GM18505 (cell line): ENCODE results near the gene ENOX1.

Experiments used
- ATAC-seq: cut with Tn5 transposase; IDR thresholded peaks from one replicate; pipeline ENCODE4 v1.9.1; 2021; ENCODE audit not compliant: unreplicated experiment
- POLR2A ChIP-seq: IDR thresholded peaks from 4 replicates; pipeline ENCODE4 v1.6.1; 2011; ENCODE audit warnings: borderline replicate concordance; ENCODE audit not compliant: insufficient read depth, insufficient read length; ENCODE audit errors: extremely low read depth

Gene ENOX1

DNA sequence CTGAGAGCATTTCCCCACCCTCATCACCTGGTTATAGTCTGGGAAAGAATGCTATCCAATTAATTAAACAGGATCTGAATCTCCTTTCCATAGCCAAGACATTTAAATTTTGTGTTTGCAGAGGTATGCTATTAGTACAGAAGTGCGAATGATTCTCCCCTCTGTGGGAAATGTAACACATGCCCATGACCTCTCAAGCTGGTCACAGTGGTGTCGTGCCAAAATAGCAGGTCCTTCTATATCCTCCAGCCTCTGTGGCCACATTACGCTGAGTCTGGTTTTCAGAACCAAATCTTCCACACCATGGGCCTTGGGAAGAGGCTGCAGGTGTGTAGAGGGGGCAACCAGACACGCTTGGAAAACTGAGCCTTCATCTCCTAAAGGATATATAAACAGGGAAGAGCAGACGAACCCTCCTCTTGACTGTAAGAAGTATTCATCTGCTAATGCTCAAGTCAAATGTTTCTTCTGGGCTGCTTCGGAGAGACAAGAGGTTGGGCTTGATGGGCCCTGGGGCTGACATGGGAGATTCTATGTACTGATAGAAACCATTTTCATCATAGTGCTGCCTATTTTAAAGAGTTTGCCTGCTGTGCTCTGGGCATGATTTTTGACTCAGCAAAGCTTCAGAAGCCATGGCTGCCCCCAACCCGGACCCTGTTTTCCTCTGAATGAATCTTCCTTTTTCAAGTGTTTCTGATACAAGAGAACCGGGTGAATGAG is 565.7 kb downstream of the ENOX1 start:
- TF ChIP-seq POLR2A: no peak
- no peak for ATAC-seq

DNA sequence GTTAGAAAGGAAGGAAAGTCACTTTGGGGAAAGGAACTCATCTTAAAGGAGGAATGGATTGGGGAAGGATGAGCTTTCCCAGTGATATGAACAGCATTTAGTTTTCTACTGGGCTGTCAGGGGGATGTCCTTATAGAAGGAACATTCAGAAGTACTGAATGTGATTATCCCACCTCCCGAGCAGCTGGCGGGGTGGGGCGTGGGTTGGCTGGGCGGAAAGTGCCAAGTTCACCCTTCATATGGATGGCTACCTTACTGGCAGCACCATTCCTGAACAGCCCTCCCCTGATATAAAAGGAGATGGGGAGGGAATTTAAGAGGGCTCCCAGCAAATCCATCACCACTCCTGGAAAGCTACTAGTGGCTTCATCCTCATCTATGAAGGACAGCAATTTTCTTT is 572.6 kb downstream of the ENOX1 start:
- no peak for TF ChIP-seq POLR2A
- no peak for ATAC-seq

DNA sequence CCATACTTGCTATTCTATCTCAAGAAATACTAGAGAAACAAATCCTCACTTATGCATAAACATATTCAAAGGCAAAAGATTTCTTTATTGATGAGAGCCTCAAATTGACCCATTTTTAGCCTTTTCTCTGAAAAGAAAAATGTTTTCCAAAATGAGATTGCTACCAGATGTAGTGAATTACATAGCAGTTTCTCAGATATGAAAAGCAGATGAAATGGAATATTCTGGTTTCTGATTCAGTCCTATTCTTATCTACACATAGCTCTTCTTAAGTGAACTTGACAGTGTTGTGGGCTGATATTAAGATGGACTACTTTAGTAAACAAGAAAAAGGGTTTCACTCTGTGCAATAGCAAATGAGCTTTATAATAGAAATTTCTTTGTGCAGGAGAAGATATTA is 579.9 kb downstream of the ENOX1 start:
- no peak for TF ChIP-seq POLR2A

DNA sequence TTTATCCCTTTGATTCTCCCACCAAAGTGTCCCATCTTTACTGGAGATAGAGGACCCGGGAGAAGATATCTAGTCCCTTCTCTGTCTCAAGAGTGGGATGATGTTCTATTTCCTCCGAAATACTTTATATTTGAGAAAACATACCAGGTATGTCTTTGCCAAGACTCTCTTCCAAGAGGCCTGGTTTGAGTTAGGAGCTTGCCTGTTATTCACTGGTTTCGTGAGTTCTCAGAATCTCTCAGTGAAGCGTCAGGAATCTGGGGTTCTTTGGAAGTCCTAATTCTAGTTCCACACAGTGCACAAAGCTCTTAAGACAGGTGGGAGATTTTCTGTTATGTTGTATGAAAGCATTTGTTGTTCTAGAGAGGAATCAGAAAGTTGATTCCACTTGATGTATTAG is 581.4 kb downstream of the ENOX1 start:
- TF ChIP-seq POLR2A: no peak
- ATAC-seq: no peak

More for the DNA sequence above, 579.9 kb downstream of the ENOX1 start:
- ATAC-seq: no peak

DNA sequence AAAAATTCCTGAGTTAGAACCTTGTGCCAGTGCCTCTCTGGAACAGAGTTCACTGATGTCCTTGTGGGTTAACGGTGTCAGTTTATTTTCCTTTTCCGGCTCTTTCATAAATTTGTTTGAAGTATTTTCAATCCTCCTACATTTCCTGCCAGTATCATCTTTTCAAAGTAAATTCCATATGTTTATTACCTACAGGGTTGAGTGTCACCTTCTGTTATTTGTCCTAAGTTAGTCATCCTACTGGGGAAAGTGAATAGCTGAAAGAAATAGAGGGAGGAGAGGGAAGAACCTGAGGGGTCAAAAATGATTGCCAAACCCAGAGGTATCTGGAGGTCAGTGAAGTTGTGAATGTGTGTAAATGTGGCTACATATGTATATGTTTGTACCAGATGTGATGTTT is 582.2 kb downstream of the ENOX1 start:
- ATAC-seq: no peak

DNA sequence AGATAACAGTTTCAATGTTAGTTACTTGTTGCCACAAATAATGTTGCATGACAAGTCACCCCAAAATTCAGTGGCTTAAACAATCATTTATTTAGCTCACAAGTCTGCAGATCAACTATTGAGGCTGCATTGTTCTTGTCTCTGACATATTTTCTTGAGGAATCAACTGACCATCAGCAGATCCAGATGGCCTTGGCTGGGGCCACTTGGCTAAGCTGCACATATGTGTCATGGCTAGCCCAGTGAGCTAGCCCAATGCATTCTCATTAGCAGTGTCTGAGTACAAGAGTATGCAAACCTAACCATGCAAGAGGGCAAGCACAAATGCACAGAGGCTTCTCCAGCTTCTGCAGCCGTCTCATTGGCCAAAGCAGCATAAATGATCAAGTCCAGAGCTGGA is 583.0 kb downstream of the ENOX1 start:
- ATAC-seq: no peak
- TF ChIP-seq POLR2A: no peak

More for the DNA sequence above, 582.2 kb downstream of the ENOX1 start:
- TF ChIP-seq POLR2A: no peak

DNA sequence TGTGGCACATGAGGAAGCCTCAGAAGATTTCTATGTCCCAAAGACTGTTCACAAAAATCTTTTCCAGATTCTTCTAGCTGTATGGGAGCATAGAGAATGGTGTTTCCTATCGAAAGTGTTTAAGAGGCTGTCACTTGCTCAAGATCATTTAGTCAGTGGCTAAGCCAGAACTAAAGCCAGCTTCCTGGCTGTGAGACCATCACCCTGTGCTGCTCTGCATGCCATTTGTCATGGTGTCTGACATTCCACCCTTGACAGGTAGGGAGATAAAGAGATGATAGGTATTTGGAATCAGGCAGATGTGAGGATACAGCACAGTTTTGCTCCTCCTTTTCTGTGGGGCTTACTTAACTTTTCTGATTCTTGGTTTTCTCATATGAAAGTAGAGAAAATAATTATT is 586.0 kb downstream of the ENOX1 start:
- no peak for ATAC-seq
- TF ChIP-seq POLR2A: no peak

DNA sequence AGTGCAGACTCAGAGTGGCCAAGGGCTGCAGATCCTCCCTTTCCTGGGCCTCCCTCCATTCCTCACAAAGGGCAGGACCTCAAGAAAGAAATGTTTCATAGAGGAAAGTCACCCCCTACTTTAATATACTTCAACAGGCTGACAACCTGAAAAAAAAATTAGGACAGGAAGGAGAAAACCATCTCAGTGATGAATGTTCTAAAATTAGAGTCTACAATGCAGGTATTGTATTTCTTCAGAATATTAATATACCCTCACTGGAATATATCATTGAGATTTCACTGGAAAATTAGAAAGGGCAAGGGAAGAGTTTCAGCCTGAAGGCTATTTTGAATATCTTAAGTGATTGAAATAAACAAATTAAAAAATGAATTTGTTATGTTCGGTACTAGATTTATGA is 586.5 kb downstream of the ENOX1 start:
- TF ChIP-seq POLR2A: no peak
- ATAC-seq: no peak

DNA sequence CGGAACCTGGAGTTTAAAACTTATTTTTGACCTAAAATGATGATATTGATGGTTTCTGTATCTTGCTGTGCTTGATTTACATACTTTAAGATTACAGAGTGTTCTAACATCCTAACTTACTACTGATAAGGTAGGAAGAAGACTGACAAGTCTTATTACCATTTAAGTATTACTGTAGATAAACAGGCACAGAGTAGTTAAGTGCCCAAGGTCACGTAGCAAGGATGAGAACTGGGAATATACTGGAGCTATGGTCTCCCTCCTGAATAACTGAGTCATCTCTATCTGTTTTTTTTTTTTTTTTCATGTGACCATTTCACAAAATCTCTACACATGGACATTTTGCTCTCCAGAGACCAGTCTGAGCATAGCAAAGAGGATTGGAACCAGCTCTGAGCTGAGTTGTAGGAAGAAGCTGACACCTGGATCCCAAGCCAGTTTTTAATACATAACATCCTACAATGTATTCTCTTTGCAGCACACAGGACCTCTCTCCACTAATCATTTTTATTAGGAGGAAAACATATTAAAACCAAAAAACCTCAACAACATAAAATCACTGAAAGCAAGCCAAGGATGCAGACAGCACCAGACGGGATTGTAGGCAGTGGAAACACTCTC is 589.9 kb downstream of the ENOX1 start:
- TF ChIP-seq POLR2A: no peak
- ATAC-seq: no peak

DNA sequence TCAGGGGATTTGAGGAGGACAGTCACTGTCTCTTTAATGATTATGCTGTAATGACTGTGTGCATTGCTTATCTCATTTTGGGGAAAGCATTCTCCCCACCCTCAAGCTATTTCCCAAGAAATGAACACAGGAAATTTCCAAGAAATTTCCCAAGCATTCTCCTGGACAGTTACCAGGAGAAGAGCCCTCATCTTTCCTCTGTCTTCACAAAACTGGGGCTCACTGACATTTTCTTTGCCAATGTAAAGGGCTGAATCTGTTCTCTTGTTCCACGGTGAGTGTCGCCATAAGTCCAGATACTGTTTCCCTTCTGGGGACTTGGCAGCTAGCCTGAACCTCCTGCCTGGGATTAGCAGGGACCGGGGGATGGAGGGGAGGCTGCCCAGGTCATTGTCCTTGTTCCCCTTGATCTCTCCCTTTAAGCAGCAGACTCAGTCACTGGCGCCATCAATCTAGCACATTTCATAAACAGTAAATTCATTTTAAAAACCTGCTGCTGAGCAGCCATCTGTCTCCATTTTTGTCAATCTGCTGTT is 590.6 kb downstream of the ENOX1 start:
- no peak for ATAC-seq
- no peak for TF ChIP-seq POLR2A

DNA sequence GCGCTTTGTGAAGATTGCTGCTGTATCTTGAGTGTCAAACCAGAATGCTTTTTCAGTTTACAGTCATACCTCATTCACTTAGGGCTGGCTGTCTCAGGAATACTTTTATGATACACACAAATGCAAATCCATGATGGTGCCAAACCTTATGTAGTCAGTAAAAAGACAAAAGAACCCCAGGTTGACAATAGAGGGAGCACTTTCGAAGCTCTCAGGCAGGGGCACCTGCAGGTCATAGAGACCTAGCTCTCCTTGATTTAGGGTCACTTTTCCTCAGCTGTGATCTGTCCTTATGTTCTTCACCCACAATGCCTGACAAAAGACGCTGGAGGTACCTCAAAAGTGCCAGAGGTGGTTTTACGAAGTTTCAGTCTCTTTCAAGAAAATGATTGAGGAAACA is 591.2 kb downstream of the ENOX1 start:
- ATAC-seq: no peak
- TF ChIP-seq POLR2A: no peak

DNA sequence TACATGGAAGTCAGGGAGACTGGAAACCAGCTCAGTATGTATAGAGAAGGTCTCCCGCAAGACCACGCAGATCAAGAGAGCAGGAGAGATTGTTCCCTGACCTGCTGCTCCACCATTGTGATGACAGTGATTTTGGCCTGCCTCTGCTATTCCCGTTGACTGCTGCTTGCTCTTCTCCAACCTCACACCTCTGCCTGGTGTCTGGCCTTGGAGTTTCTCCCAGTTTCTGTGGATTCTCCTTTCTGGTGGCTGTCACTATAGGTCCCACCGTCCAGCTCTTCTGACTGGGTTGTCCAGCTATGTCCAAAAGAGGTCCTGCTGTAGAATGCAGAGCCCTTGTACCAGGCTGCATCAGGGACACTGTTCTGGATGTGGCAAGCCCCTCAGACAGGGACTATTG is 591.7 kb downstream of the ENOX1 start:
- TF ChIP-seq POLR2A: no peak
- ATAC-seq: no peak

DNA sequence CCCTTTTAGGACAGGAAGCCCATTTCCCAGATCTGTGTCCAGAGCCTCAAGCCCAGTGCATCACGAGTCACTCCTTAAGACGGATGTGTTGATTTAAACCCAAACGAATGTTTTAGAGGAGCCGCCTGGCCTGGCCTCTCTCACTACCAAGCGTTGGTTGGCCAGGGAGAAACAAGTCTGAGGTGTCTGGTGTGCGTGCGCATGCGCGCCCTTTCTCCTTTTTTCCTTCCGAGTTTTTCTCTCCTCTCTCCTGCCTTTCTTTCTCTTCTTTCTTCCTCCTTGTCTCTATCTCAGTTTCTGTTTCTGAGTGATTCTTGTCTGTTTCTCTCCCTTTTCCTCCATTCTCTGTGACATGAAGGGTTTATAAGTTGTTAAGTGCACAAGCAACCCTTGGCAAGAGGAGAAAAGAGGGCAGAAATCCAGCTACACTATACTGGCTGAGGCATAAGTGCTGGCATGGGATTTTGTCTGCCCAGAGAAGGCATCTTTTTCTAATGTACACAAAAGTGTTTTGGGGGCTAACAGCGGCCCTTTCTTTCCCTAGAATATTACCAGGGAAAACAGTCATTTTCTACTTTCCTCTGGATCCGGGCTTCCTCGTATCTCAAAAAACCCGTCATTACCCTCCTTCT is 592.9 kb downstream of the ENOX1 start:
- no peak for ATAC-seq
- TF ChIP-seq POLR2A: no peak

DNA sequence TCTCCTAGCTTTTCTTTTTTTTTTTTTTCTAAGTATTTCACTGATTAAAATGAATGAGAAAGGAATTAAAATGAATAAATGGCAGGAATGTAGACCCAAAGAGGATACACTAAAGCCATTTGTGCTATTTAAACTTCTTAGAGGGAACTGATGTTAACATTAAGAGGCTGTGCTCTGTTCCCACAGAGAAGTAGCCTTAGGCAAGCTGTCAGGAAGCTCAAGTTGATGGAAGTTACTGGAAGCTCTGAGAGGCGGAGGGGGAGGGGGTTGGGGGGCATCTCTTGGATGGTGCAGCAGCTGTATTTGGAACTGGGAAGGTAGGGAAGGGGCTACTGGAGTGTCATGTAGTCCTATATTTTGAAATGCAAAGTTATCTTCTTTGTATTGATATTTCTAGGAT is 595.2 kb downstream of the ENOX1 start:
- TF ChIP-seq POLR2A: no peak

More for the DNA sequence above, 595.2 kb downstream of the ENOX1 start:
- ATAC-seq: no peak
